Panc1 (cell line): ENCODE measurements around the gene ATP6V0B. TPM values are rescaled to one million over a fixed set of nuclear protein-coding genes. Genes with fewer than 3 reads are reported as not detected.

ENCODE experiments used
- ATAC-seq: fragments of 200-7000 bp; cut with Tn5 transposase; 2 replicates; pipeline ENCODE4 v1.9.1; 2020; ENCODE audit warnings: mild to moderate bottlenecking, moderate library complexity
- BruUV-seq: library from RNA; stranded (reverse); fragments of 400-500 nt; replicated peaks from 2 replicates; lab custom pipeline; 2021; lab: Mats Ljungman, UMichigan
- CTCF ChIA-PET: fragments of 300-600 bp; sonication (Branson Sonifier 250); formaldehyde crosslinking; loops from one replicate; lab custom pipeline; 2022; ENCODE audit warnings: antibody characterized with exemption; lab: Charles Lee
- POLR2A ChIA-PET: fragments of 300-600 bp; sonication (Branson Sonifier 250); formaldehyde crosslinking; loops from one replicate; lab custom pipeline; 2022; ENCODE audit warnings: antibody characterized with exemption; lab: Charles Lee
- DNase-seq: peaks from one replicate; pipeline ENCODE4 v3.0.0-alpha.2; 2010; ENCODE audit warnings: low read depth, low spot score
- H3K27ac ChIP-seq: 2 replicates; pipeline ENCODE4 v1.5.1; 2011; ENCODE audit warnings: mild to moderate bottlenecking, low read length, inconsistent platforms
- H3K27me3 ChIP-seq: fragments of 200-500 bp; sonication (Bioruptor generic); 2 replicates; pipeline ENCODE4 v1.6.0; 2014; ENCODE audit warnings: low read length, inconsistent platforms; ENCODE audit not compliant: control insufficient read depth, insufficient read depth
- H3K36me3 ChIP-seq: fragments of 200-500 bp; sonication (Bioruptor generic); 2 replicates; pipeline ENCODE4 v1.5.1; 2014; ENCODE audit warnings: inconsistent platforms, mild to moderate bottlenecking, low read length, moderate library complexity; ENCODE audit not compliant: control insufficient read depth, insufficient read depth
- H3K4me1 ChIP-seq: 2 replicates; pipeline ENCODE4 v1.5.1; 2011; ENCODE audit warnings: inconsistent platforms, mild to moderate bottlenecking, low read length, moderate library complexity; ENCODE audit not compliant: control insufficient read depth, insufficient read depth
- H3K4me3 ChIP-seq, 2 experiments: 2 replicates each; pipeline ENCODE4 v1.5.1; 2011 to 2012; ENCODE audit warnings: low read depth in 2 of 2, low read length in 2 of 2, mild to moderate bottlenecking in 2 of 2, inconsistent platforms in 1 of 2, moderate library complexity in 1 of 2
- H3K9me3 ChIP-seq: fragments of 200-500 bp; sonication (Bioruptor generic); 2 replicates; pipeline ENCODE4 v1.5.1; 2014; ENCODE audit warnings: low read depth, mild to moderate bottlenecking, inconsistent platforms, low read length, moderate library complexity; ENCODE audit not compliant: control insufficient read depth, insufficient read depth
- POLR2AphosphoS5 ChIP-seq: IDR thresholded peaks from 2 replicates; pipeline ENCODE4 v1.6.1; 2012; ENCODE audit warnings: mild to moderate bottlenecking, low read depth, low read length, moderate library complexity
- SIN3A ChIP-seq: IDR thresholded peaks from 2 replicates; pipeline ENCODE4 v1.6.1; 2012; ENCODE audit warnings: low read depth, mild to moderate bottlenecking, low read length, moderate library complexity, borderline replicate concordance; ENCODE audit not compliant: insufficient read depth
- TCF7L2 ChIP-seq: IDR thresholded peaks from 2 replicates; pipeline ENCODE4 v1.6.1; 2011; ENCODE audit warnings: mild to moderate bottlenecking, low read depth, low read length, inconsistent platforms
- in situ Hi-C: cut with HindIII; loops from 2 replicates; pipeline ENCODE4 v1.10.0; 2016; ENCODE audit warnings: low sequenced_read_pairs, low pct_unique_long_range_greater_than_20kb
- intact Hi-C: fragments of 100-400 bp; cut with micrococcal nuclease; formaldehyde crosslinking; loops from one replicate; pipeline ENCODE4 v1.10.0; 2022; ENCODE audit not compliant: unreplicated experiment
- total RNA-seq: library from RNA; stranded (reverse); gene quantifications from one replicate; pipeline ENCODE4 v1.2.1, GENCODE V29; 2021; ENCODE audit not compliant: unreplicated experiment
- TF ChIP-seq, protein P1 (sequence below), 2 experiments: IDR thresholded peaks; 2 replicates each; pipeline ENCODE4 v1.6.1; 2011 to 2012; ENCODE audit warnings: low read depth in 2 of 2, control low read depth in 1 of 2, low read length in 1 of 2, mild to moderate bottlenecking in 1 of 2, moderate library complexity in 1 of 2; ENCODE audit not compliant: insufficient read depth in 1 of 2
- TF ChIP-seq, protein P2 (sequence below): fragments of 450-650 bp; IDR thresholded peaks from 2 replicates; pipeline ENCODE4 v1.5.1; 2017; ENCODE audit warnings: mild to moderate bottlenecking

ATP6V0B gene
- total RNA-seq, 1 experiment from 2014 or later, result 134 TPM

DNA sequence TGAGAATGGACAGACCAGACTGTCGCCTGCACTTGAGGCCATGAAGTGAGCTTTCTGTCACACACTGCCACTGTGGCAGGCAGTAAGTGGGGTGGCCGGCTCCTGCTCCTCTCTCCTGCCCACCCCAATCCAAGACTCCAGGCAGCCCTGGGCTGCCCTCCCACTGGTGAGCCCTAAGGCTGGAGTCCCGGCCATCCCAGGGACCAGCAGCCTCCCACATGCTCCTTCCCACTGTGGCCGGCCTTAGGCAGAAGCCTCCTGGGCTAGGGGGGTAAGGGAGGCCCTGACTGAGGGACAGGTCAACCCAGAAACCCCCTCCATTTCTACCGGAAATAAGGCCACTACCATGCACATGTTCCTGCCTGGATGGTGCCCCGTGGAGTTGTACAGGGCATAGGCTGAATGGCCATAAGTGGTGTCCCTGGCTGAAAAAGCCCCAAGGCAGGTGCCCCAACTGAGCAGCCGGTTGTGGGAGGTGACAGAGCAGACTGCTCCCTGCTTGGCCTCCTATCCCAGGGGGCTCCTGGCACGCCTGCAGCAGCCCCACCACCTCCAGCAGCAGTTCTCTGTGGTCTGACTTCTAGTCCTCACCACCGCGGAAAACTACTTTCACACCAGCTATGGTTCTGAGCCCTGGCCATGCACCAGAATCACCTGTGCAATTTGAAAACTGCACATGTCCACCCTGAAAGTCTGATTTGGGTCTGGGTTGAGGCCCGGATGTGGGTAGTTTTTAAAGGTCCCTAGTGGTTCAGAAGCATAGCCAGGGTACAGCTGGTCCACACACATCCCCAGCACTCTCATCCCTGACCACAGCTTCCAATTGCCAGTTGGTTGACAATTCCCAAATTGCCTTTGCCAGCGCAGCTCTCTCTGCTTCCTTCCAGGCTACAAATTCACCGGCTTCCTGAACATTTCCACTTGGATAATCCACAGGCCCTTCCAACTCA, 42.8 kb upstream of the ATP6V0B start:
- intact Hi-C loops, result loop anchor here (10.0 kb wide), 1 partner anchor 407 kb away; no protein-coding TSS in a partner anchor
- CTCF ChIA-PET, result interaction anchor here (3.5 kb wide), 1 partner anchor 167 kb away, joined by 84 read pairs; no protein-coding TSS in a partner anchor
- Histone ChIP-seq H3K27me3 (no peaks in the 10 kb centered on the region), H3K9me3 (no peaks in the 10 kb centered on the region), H3K36me3 (no peaks in the 10 kb centered on the region), H3K4me1 (peaks cover 16% of the 10 kb centered on the region), H3K27ac (peak overlapping the region; percentile 58; the same call in 1 of the 2 replicates), H3K4me3 (no peak overlapping the region)
- in situ Hi-C loops, result loop anchor here (25.0 kb wide), 1 partner anchor 170 kb away; no protein-coding TSS in a partner anchor
- ATAC-seq (no peak), DNase-seq (no peak)
- BruUV-seq, result no TSS peak
- POLR2A ChIA-PET, result no interaction called here
- TF ChIP-seq, protein P1, sequence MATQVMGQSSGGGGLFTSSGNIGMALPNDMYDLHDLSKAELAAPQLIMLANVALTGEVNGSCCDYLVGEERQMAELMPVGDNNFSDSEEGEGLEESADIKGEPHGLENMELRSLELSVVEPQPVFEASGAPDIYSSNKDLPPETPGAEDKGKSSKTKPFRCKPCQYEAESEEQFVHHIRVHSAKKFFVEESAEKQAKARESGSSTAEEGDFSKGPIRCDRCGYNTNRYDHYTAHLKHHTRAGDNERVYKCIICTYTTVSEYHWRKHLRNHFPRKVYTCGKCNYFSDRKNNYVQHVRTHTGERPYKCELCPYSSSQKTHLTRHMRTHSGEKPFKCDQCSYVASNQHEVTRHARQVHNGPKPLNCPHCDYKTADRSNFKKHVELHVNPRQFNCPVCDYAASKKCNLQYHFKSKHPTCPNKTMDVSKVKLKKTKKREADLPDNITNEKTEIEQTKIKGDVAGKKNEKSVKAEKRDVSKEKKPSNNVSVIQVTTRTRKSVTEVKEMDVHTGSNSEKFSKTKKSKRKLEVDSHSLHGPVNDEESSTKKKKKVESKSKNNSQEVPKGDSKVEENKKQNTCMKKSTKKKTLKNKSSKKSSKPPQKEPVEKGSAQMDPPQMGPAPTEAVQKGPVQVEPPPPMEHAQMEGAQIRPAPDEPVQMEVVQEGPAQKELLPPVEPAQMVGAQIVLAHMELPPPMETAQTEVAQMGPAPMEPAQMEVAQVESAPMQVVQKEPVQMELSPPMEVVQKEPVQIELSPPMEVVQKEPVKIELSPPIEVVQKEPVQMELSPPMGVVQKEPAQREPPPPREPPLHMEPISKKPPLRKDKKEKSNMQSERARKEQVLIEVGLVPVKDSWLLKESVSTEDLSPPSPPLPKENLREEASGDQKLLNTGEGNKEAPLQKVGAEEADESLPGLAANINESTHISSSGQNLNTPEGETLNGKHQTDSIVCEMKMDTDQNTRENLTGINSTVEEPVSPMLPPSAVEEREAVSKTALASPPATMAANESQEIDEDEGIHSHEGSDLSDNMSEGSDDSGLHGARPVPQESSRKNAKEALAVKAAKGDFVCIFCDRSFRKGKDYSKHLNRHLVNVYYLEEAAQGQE (IDR thresholded peaks at IDR 0.05; ENCODE audit: insufficient read depth in 1 of 2, low read depth in 2 of 2, low read length in 1 of 2), result no peak
- TF ChIP-seq SIN3A (no peak), TCF7L2 (no peak), POLR2AphosphoS5 (no peak)
- TF ChIP-seq, protein P2, sequence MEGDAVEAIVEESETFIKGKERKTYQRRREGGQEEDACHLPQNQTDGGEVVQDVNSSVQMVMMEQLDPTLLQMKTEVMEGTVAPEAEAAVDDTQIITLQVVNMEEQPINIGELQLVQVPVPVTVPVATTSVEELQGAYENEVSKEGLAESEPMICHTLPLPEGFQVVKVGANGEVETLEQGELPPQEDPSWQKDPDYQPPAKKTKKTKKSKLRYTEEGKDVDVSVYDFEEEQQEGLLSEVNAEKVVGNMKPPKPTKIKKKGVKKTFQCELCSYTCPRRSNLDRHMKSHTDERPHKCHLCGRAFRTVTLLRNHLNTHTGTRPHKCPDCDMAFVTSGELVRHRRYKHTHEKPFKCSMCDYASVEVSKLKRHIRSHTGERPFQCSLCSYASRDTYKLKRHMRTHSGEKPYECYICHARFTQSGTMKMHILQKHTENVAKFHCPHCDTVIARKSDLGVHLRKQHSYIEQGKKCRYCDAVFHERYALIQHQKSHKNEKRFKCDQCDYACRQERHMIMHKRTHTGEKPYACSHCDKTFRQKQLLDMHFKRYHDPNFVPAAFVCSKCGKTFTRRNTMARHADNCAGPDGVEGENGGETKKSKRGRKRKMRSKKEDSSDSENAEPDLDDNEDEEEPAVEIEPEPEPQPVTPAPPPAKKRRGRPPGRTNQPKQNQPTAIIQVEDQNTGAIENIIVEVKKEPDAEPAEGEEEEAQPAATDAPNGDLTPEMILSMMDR, result no peak

DNA sequence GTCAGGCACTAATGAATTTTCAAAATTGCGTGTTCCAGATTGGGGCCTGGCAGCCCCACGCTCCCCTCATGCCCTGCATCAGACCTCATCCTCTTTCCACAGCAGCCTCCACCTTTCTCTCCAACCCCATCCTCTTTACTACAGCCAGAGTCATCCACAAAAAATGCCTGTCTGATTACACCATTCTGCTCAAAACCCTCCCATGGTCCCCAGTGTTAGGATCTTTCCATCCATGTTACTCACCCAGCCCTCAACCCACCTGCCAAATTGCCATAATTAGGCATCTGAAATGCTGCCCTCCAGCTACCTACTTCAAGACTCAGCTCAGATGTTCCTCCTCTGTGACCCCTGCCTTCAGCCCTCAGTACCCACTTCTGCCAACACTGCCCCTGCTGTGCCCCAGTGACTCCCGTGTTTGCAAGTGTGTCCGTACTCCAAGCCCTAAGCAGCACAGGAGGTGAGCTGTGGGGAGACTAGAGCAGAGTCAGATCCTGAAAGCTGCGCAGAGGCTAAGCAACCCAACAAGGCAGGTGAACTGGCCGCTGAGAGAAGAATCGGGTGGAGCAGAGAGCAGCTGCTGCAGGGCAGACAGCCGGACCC, 41.9 kb upstream of the ATP6V0B start:
- Histone ChIP-seq H3K4me3 (no peak overlapping the region), H3K36me3 (no peaks in the 10 kb centered on the region), H3K27me3 (no peaks in the 10 kb centered on the region), H3K4me1 (peaks cover 17% of the 10 kb centered on the region), H3K27ac (no peak overlapping the region), H3K9me3 (no peaks in the 10 kb centered on the region)
- TF ChIP-seq POLR2AphosphoS5 (no peak), SIN3A (no peak), TCF7L2 (no peak)
- TF ChIP-seq, protein P2, result no peak
- TF ChIP-seq, protein P1 (IDR thresholded peaks at IDR 0.05; ENCODE audit: insufficient read depth in 1 of 2, low read depth in 2 of 2, low read length in 1 of 2), result no peak
- CTCF ChIA-PET, result interaction anchor here (0.5 to 3.5 kb wide), 2 partner anchors 168 to 685 kb away, joined by 3 to 84 read pairs; no protein-coding TSS in a partner anchor
- POLR2A ChIA-PET, result no interaction called here
- BruUV-seq, result no TSS peak
- no peak for DNase-seq
- in situ Hi-C loops, result loop anchor here (25.0 kb wide), 1 partner anchor 171 kb away; no protein-coding TSS in a partner anchor
- ATAC-seq, result no peak
- intact Hi-C loops, result loop anchor here (10.0 kb wide), 1 partner anchor 408 kb away; no protein-coding TSS in a partner anchor
